ENCODE measurements around the gene CAPN13. TPM values are rescaled to one million over a fixed set of nuclear protein-coding genes. Genes with fewer than 3 reads are reported as not detected.

Gene CAPN13
- total and polyA plus RNA-seq, 10 of the 15 experiments (the other 5 are each of a cell fraction or from before 2014, with no cell fraction given) = 0.03 to 0.10 (median 0.06) TPM; not detected in 7

DNA sequence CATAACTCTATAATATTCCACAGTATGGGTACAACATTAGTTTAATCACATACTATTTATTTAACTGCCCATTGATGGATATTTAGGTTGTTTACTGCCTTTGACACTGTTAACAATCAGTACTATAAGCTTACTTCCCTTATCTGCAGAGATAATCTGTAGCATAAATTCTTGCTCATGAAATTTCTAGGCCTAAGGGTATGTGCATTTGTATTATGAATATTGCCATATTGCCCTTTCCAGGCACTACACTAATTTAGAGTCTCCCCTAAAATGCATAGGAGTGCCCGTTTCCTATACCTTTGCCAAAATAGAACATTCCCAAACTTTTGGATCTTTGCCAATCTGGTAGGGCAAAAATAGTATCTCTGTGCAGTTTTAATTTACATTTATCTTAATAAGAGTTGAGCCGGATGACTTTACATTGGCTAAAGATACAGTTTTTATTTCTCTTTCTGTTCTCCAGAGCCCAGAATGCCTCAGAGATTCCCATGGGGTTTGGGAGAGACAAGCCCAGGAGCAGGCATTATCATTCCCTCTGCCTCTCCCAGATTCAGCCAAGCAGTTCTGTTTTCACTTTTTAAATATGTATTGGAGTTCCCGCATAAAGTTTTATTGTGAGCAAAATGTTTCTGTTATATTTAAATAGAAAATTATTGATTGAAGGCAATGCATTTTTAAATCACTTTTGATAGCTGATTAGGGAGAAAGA lies 102.8 kb downstream of the CAPN13 start:
- ChIA-PET SMC1A (ENCODE audit: uncharacterized antibody, unreplicated experiment) (interaction anchor here (0.7 to 13.9 kb wide), 8 partner anchors 7 to 538 kb away, joined by 3 to 379 read pairs (median 7); no protein-coding TSS in a partner anchor), RAD21 (ENCODE audit: unreplicated experiment) (interaction anchor here (0.8 to 13.0 kb wide), 6 partner anchors 369 to 538 kb away, joined by 3 to 420 read pairs (median 11); no protein-coding TSS in a partner anchor), CTCF (interaction anchor here (0.7 to 16.4 kb wide), 13 partner anchors 12 to 555 kb away, joined by 3 to 724 read pairs (median 7); no protein-coding TSS in a partner anchor), POLR2A (interaction anchor here (0.8 to 2.3 kb wide), 2 partner anchors 231 to 495 kb away, joined by 4 to 5 read pairs; no protein-coding TSS in a partner anchor)
- WGBS (ENCODE audit: insufficient coverage, insufficient replicate concordance, low lambda C conversion rate, missing lambda C conversion rate) = 70% methylated on average over 3 of the region's 3 CpGs
- peaks cover 8% of the 10 kb centered on the region for H3K9me3 ChIP-seq (replicated peaks; ENCODE audit: control insufficient read depth, insufficient read depth, low read length)
- DNase-seq (ENCODE audit: low read depth, low spot score) = no peak
- no peak for ATAC-seq
- no peak overlapping the region for H3K9ac ChIP-seq (ENCODE audit: control insufficient read depth, insufficient read depth, low read length)
- no peaks in the 10 kb centered on the region for H3K79me2 ChIP-seq (ENCODE audit: control insufficient read depth, insufficient read depth, low read length)
- no peaks in the 10 kb centered on the region for H3K4me1 ChIP-seq (ENCODE audit: control insufficient read depth, insufficient read depth, low read length)
- BruUV-seq (replicated peaks) = no TSS peak
- in situ Hi-C loops (cut with MboI) = loop anchor here (5.0 kb wide), 3 partner anchors 257 to 537 kb away; partner anchors contain the start of gene LCLAT1
- TF ChIP-seq EZH2 (IDR thresholded peaks at IDR 0.05; ENCODE audit: borderline replicate concordance, control insufficient read depth, low read depth, low read length) = no peak
- TF ChIP-seq, protein P1, sequence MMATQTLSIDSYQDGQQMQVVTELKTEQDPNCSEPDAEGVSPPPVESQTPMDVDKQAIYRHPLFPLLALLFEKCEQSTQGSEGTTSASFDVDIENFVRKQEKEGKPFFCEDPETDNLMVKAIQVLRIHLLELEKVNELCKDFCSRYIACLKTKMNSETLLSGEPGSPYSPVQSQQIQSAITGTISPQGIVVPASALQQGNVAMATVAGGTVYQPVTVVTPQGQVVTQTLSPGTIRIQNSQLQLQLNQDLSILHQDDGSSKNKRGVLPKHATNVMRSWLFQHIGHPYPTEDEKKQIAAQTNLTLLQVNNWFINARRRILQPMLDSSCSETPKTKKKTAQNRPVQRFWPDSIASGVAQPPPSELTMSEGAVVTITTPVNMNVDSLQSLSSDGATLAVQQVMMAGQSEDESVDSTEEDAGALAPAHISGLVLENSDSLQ (IDR thresholded peaks at IDR 0.05) = no peak
- no peak for TF ChIP-seq WRNIP1 (IDR thresholded peaks at IDR 0.05; ENCODE audit: borderline replicate concordance, low read depth, low read length)
- no peak for TF ChIP-seq CHD1 (IDR thresholded peaks at IDR 0.05; ENCODE audit: low read depth, low read length)
- TF ChIP-seq EED (IDR thresholded peaks at IDR 0.05; ENCODE audit: low read depth) = no peak
- TF ChIP-seq, protein P2, sequence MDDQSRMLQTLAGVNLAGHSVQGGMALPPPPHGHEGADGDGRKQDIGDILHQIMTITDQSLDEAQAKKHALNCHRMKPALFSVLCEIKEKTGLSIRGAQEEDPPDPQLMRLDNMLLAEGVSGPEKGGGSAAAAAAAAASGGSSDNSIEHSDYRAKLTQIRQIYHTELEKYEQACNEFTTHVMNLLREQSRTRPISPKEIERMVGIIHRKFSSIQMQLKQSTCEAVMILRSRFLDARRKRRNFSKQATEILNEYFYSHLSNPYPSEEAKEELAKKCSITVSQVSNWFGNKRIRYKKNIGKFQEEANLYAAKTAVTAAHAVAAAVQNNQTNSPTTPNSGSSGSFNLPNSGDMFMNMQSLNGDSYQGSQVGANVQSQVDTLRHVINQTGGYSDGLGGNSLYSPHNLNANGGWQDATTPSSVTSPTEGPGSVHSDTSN (IDR thresholded peaks at IDR 0.05; ENCODE audit: insufficient replicate concordance, low read depth, low read length) = no peak
- no peak for TF ChIP-seq HCFC1 (IDR thresholded peaks at IDR 0.05; ENCODE audit: low read length)
- TF ChIP-seq POU2F2 (IDR thresholded peaks at IDR 0.05; ENCODE audit: borderline replicate concordance, low read depth, low read length) = no peak
- TF ChIP-seq, protein P3, sequence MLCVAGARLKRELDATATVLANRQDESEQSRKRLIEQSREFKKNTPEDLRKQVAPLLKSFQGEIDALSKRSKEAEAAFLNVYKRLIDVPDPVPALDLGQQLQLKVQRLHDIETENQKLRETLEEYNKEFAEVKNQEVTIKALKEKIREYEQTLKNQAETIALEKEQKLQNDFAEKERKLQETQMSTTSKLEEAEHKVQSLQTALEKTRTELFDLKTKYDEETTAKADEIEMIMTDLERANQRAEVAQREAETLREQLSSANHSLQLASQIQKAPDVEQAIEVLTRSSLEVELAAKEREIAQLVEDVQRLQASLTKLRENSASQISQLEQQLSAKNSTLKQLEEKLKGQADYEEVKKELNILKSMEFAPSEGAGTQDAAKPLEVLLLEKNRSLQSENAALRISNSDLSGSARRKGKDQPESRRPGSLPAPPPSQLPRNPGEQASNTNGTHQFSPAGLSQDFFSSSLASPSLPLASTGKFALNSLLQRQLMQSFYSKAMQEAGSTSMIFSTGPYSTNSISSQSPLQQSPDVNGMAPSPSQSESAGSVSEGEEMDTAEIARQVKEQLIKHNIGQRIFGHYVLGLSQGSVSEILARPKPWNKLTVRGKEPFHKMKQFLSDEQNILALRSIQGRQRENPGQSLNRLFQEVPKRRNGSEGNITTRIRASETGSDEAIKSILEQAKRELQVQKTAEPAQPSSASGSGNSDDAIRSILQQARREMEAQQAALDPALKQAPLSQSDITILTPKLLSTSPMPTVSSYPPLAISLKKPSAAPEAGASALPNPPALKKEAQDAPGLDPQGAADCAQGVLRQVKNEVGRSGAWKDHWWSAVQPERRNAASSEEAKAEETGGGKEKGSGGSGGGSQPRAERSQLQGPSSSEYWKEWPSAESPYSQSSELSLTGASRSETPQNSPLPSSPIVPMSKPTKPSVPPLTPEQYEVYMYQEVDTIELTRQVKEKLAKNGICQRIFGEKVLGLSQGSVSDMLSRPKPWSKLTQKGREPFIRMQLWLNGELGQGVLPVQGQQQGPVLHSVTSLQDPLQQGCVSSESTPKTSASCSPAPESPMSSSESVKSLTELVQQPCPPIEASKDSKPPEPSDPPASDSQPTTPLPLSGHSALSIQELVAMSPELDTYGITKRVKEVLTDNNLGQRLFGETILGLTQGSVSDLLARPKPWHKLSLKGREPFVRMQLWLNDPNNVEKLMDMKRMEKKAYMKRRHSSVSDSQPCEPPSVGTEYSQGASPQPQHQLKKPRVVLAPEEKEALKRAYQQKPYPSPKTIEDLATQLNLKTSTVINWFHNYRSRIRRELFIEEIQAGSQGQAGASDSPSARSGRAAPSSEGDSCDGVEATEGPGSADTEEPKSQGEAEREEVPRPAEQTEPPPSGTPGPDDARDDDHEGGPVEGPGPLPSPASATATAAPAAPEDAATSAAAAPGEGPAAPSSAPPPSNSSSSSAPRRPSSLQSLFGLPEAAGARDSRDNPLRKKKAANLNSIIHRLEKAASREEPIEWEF (IDR thresholded peaks at IDR 0.05; ENCODE audit: insufficient replicate concordance, low read depth, low read length) = no peak
- no peaks in the 10 kb centered on the region for H4K20me1 ChIP-seq (ENCODE audit: control insufficient read depth, insufficient read depth)
- H3K4me2 ChIP-seq (ENCODE audit: control insufficient read depth, insufficient read depth) = no peak overlapping the region
- no peaks in the 10 kb centered on the region for H3K36me3 ChIP-seq (ENCODE audit: control insufficient read depth in 2 of 2, insufficient read depth in 2 of 2, low read length in 1 of 2)
- no peak overlapping the region for H2AFZ ChIP-seq (ENCODE audit: control insufficient read depth, low read depth, low read length)
- intact Hi-C loops (cut with micrococcal nuclease; ENCODE audit: unreplicated experiment) = loop anchor here (5.0 to 10.0 kb wide), 2 partner anchors 280 to 367 kb away; no protein-coding TSS in a partner anchor
- H3K27me3 ChIP-seq (replicated peaks in 1 of 2; ENCODE audit: control insufficient read depth in 2 of 2, insufficient read depth in 2 of 2, low read length in 1 of 2) = no peaks in the 10 kb centered on the region
- H3K27ac ChIP-seq (ENCODE audit: control insufficient read depth, insufficient read depth) = no peak overlapping the region
- no peak overlapping the region for H3K4me3 ChIP-seq
- FAIRE-seq = no peak

Measured in GM12878 (cell line).